HCT116 (cell line): ENCODE measurements around the gene ZBTB24. TPM values are rescaled to one million over a fixed set of nuclear protein-coding genes. Genes with fewer than 3 reads are reported as not detected.

Experiments used
- ATAC-seq: fragments of 200-7000 bp; cut with Tn5 transposase; 2 replicates; pipeline ENCODE4 v1.9.1; 2020; ENCODE audit warnings: mild to moderate bottlenecking, moderate library complexity
- BruUV-seq: library from RNA; stranded (reverse); fragments of 400-500 nt; replicated peaks from 2 replicates; lab custom pipeline; 2021; lab: Mats Ljungman, UMichigan
- CTCF ChIA-PET: fragments of 300-600 bp; sonication (Branson Sonifier 250); formaldehyde crosslinking; loops from one replicate; lab custom pipeline; 2021; ENCODE audit warnings: antibody characterized with exemption; lab: Charles Lee
- POLR2A ChIA-PET: fragments of 300-600, 350-600 bp; sonication (Branson Sonifier 250); formaldehyde crosslinking; loops from one replicate; lab custom pipeline; 2021; ENCODE audit warnings: antibody characterized with exemption; lab: Charles Lee
- RAD21 ChIA-PET, 2 experiments: fragments of 300-600 bp; sonication (Branson Sonifier 250); formaldehyde crosslinking; loops; one replicate each; lab custom pipeline; 2023; ENCODE audit warnings: low total read pairs in 2 of 2; ENCODE audit not compliant: uncharacterized antibody in 2 of 2, unreplicated experiment in 2 of 2, low non-redundant PET in 1 of 2; lab: Charles Lee
- DNase-seq: peaks from one replicate; pipeline ENCODE4 v3.0.0-alpha.2; 2010; ENCODE audit warnings: low read depth, low spot score
- H2AFZ ChIP-seq: fragments of 200-600 bp; shearing (Covaris generic), sonication (generic); 2 replicates; pipeline ENCODE4 v1.6.1; 2017; ENCODE audit warnings: low read depth, mixed run types, mixed read lengths, antibody characterized with exemption, low read length; ENCODE audit not compliant: poor library complexity, severe bottlenecking
- H3K27ac ChIP-seq: 2 replicates; pipeline ENCODE4 v1.5.1; 2012; ENCODE audit warnings: low read depth, low read length
- H3K27me3 ChIP-seq: fragments of 200-600 bp; sonication (generic); 2 replicates; pipeline ENCODE4 v1.6.1; 2016; ENCODE audit warnings: mixed run types, low read length, mixed read lengths; ENCODE audit not compliant: insufficient read depth
- H3K36me3 ChIP-seq, 2 experiments: fragments of 200-500 bp in 1 of 2; fragments of 200-600 bp in 1 of 2; sonication (Bioruptor generic) in 1 of 2; sonication (generic) in 1 of 2; 2 replicates each; pipeline versions ENCODE4 v1.5.1 to v1.6.1; 2014 to 2016; ENCODE audit warnings: low read length in 2 of 2, inconsistent platforms in 1 of 2, mixed read lengths in 1 of 2, mixed run types in 1 of 2; ENCODE audit not compliant: insufficient read depth in 2 of 2, control insufficient read depth in 1 of 2
- H3K4me1 ChIP-seq, 2 experiments: fragments of 200-600 bp in 1 of 2; sonication (generic) in 1 of 2; 2 replicates each; pipeline versions ENCODE4 v1.5.1 to v1.6.1; 2012 to 2017; ENCODE audit warnings: low read length in 2 of 2, inconsistent platforms in 1 of 2, mild to moderate bottlenecking in 1 of 2, mixed read lengths in 1 of 2, mixed run types in 1 of 2, moderate library complexity in 1 of 2; ENCODE audit not compliant: insufficient read depth in 2 of 2, control insufficient read depth in 1 of 2
- H3K4me2 ChIP-seq: fragments of 200-600 bp; sonication (generic); 2 replicates; pipeline ENCODE4 v1.6.1; 2017; ENCODE audit warnings: mixed run types, low read length, mixed read lengths
- H3K4me3 ChIP-seq, 2 experiments: fragments of 200-600 bp in 1 of 2; sonication (generic) in 1 of 2; replicated peaks in 1 of 2; 2 replicates each; pipeline ENCODE4 v1.5.1; 2011 to 2016; ENCODE audit warnings: low read length in 2 of 2, control low read depth in 1 of 2, low read depth in 1 of 2, mild to moderate bottlenecking in 1 of 2, mixed read lengths in 1 of 2, mixed run types in 1 of 2
- H3K79me2 ChIP-seq: fragments of 200-600 bp; sonication (generic); 2 replicates; pipeline ENCODE4 v1.6.1; 2017; ENCODE audit warnings: mild to moderate bottlenecking, mixed run types, low read length, moderate library complexity, mixed read lengths; ENCODE audit not compliant: insufficient read depth
- H3K9ac ChIP-seq: fragments of 200-600 bp; sonication (generic); 2 replicates; pipeline ENCODE4 v1.6.1; 2016; ENCODE audit warnings: low read length, mixed read lengths
- H3K9me2 ChIP-seq: fragments of 200-600 bp; sonication (generic), shearing (Covaris generic); 2 replicates; pipeline ENCODE4 v1.6.1; 2017; ENCODE audit warnings: mixed run types, mild to moderate bottlenecking, moderate library complexity; ENCODE audit not compliant: insufficient read depth
- H3K9me3 ChIP-seq, 2 experiments: fragments of 200-500 bp in 1 of 2; fragments of 200-600 bp in 1 of 2; sonication (Bioruptor generic) in 1 of 2; sonication (generic) in 1 of 2; 2 replicates each; pipeline ENCODE4 v1.6.1; 2014 to 2017; ENCODE audit warnings: low read length in 2 of 2, mixed read lengths in 2 of 2, inconsistent platforms in 1 of 2, low read depth in 1 of 2, mild to moderate bottlenecking in 1 of 2, mixed run types in 1 of 2, moderate library complexity in 1 of 2; ENCODE audit not compliant: control insufficient read depth in 1 of 2, insufficient read depth in 1 of 2
- H4K20me1 ChIP-seq: fragments of 200-600 bp; sonication (generic), shearing (Covaris generic); 2 replicates; pipeline ENCODE4 v1.6.1; 2017; ENCODE audit warnings: mixed run types, mild to moderate bottlenecking, moderate library complexity; ENCODE audit not compliant: insufficient read depth
- CBX3 ChIP-seq: IDR thresholded peaks from 2 replicates; pipeline ENCODE4 v1.6.1; 2012; ENCODE audit warnings: low read depth
- CEBPB ChIP-seq: IDR thresholded peaks from 2 replicates; pipeline ENCODE4 v1.6.1; 2012; ENCODE audit warnings: low read depth
- CTCF ChIP-seq, 3 experiments: fragments of 200-600 bp in 1 of 3; sonication (generic) in 1 of 3; IDR thresholded peaks in 2 of 3; conservative IDR thresholded peaks in 1 of 3; 2 replicates each; pipeline ENCODE4 v1.5.1; 2012 to 2017; ENCODE audit warnings: low read depth in 2 of 3, low read length in 2 of 3, antibody characterized with exemption in 1 of 3, borderline replicate concordance in 1 of 3, control low read depth in 1 of 3, mild to moderate bottlenecking in 1 of 3, mixed read lengths in 1 of 3, mixed run types in 1 of 3, moderate library complexity in 1 of 3; ENCODE audit not compliant: insufficient read depth in 1 of 3
- EGR1 ChIP-seq: IDR thresholded peaks from 2 replicates; pipeline ENCODE4 v1.6.1; 2012; ENCODE audit warnings: low read depth
- ELF1 ChIP-seq: IDR thresholded peaks from 2 replicates; pipeline ENCODE4 v1.6.1; 2012; ENCODE audit warnings: low read depth, borderline replicate concordance
- EZH2 ChIP-seq: fragments of 200-600 bp; sonication (generic); IDR thresholded peaks from 2 replicates; pipeline ENCODE4 v1.6.1; 2017; ENCODE audit warnings: antibody characterized with exemption, mixed run types
- EZH2phosphoT487 ChIP-seq: fragments of 200-600 bp; IDR thresholded peaks from 2 replicates; pipeline ENCODE4 v1.6.1; 2018; ENCODE audit warnings: antibody characterized with exemption, borderline replicate concordance
- FOSL1 ChIP-seq: IDR thresholded peaks from 2 replicates; pipeline ENCODE4 v1.6.1; 2012; ENCODE audit warnings: low read depth
- JUND ChIP-seq: IDR thresholded peaks from 2 replicates; pipeline ENCODE4 v1.6.1; 2012
- MAX ChIP-seq: IDR thresholded peaks from 2 replicates; pipeline ENCODE4 v1.6.1; 2012
- POLR2A ChIP-seq: IDR thresholded peaks from 2 replicates; pipeline ENCODE4 v1.7.0; 2011; ENCODE audit warnings: borderline replicate concordance; ENCODE audit not compliant: insufficient read depth, insufficient read length; ENCODE audit errors: extremely low read depth
- POLR2AphosphoS5 ChIP-seq: IDR thresholded peaks from 2 replicates; pipeline ENCODE4 v1.6.1; 2011; ENCODE audit warnings: mild to moderate bottlenecking, low read depth, low read length, moderate library complexity
- REST ChIP-seq: IDR thresholded peaks from 2 replicates; pipeline ENCODE4 v1.6.1; 2012; ENCODE audit warnings: low read depth
- SIN3A ChIP-seq: IDR thresholded peaks from 2 replicates; pipeline ENCODE4 v1.6.1; 2012; ENCODE audit warnings: low read depth
- SP1 ChIP-seq: IDR thresholded peaks from 2 replicates; pipeline ENCODE4 v1.6.1; 2012; ENCODE audit warnings: low read depth
- TCF7L2 ChIP-seq: IDR thresholded peaks from 2 replicates; pipeline ENCODE4 v1.7.0; 2011; ENCODE audit warnings: borderline replicate concordance, inconsistent platforms; ENCODE audit not compliant: insufficient read depth, insufficient read length; ENCODE audit errors: extremely low read depth
- YY1 ChIP-seq: IDR thresholded peaks from 2 replicates; pipeline ENCODE4 v1.6.1; 2011; ENCODE audit warnings: low read length, low read depth, moderate library complexity, mild to moderate bottlenecking; ENCODE audit not compliant: insufficient replicate concordance; ENCODE audit errors: extremely low read depth
- ZFX ChIP-seq: fragments of 450-650 bp; IDR thresholded peaks from 2 replicates; pipeline ENCODE4 v1.6.1; 2017
- ZNF274 ChIP-seq: fragments of 200-500 bp; sonication (Bioruptor generic); IDR thresholded peaks from 2 replicates; pipeline ENCODE4 v1.6.1; 2014; ENCODE audit warnings: mild to moderate bottlenecking, low read depth, low read length, inconsistent platforms
- intact Hi-C: fragments of 100-400 bp; cut with micrococcal nuclease; formaldehyde crosslinking; loops from 2 replicates; pipeline ENCODE4 v1.10.0; 2022
- total RNA-seq: library from RNA; stranded (reverse); gene quantifications from one replicate; pipeline ENCODE4 v1.2.1, GENCODE V29; 2021; ENCODE audit not compliant: unreplicated experiment

ZBTB24 gene
- total RNA-seq, 1 experiment from 2014 or later: 11.3 TPM

GRCh38 chr6:109488001-109488400 is 5.0 kb upstream of the ZBTB24 start:
- BruUV-seq: no TSS peak
- no peak for ATAC-seq
- CTCF ChIA-PET: no interaction called here

More at GRCh38 chr6:109488001-109488400, 5.0 kb upstream of the ZBTB24 start:
- no peak overlapping the region for H3K4me3 ChIP-seq
- H3K9me3 ChIP-seq: no peaks in the 10 kb centered on the region
- no peaks in the 10 kb centered on the region for H3K9me2 ChIP-seq
- TF ChIP-seq EGR1: no peak
- TF ChIP-seq ELF1: no peak
- no peak for TF ChIP-seq CEBPB
- no peak for TF ChIP-seq EZH2phosphoT487
- no peak for TF ChIP-seq SP1
- no peak for TF ChIP-seq EZH2
- no peak for TF ChIP-seq POLR2A
- TF ChIP-seq CTCF (IDR thresholded peaks at IDR 0.05 in 2 of 3, conservative IDR thresholded peaks at IDR 0.05 in 1 of 3; ENCODE audit: borderline replicate concordance in 1 of 3, insufficient read depth in 1 of 3, low read depth in 2 of 3, low read length in 2 of 3): no peak
- TF ChIP-seq MAX: no peak
- TF ChIP-seq CBX3: no peak
- no peak for TF ChIP-seq ZNF274
- no peak for TF ChIP-seq TCF7L2
- TF ChIP-seq SIN3A: no peak
- TF ChIP-seq JUND: no peak
- TF ChIP-seq YY1: no peak
- TF ChIP-seq ZFX: no peak
- TF ChIP-seq REST: no peak
- TF ChIP-seq POLR2AphosphoS5: no peak
- TF ChIP-seq FOSL1: no peak
- H3K4me1 ChIP-seq: peaks cover 0 to 10% of the 10 kb centered on the region in 2 experiments; a peak in 3 of 4 replicates
- POLR2A ChIA-PET: no interaction called here
- intact Hi-C loops: no loop called here
- H2AFZ ChIP-seq: no peak overlapping the region
- no peak overlapping the region for H3K27ac ChIP-seq
- H3K27me3 ChIP-seq: no peaks in the 10 kb centered on the region
- no peaks in the 10 kb centered on the region for H3K79me2 ChIP-seq
- H4K20me1 ChIP-seq: no peaks in the 10 kb centered on the region
- no peak overlapping the region for H3K9ac ChIP-seq
- RAD21 ChIA-PET: no interaction called here
- no peak for DNase-seq
- no peaks in the 10 kb centered on the region for H3K36me3 ChIP-seq
- no peak overlapping the region for H3K4me2 ChIP-seq
